IPS-18c (cell line): ENCODE data around the gene MAPK9.

Experiments
- H3K4me3 ChIP-seq: 2 replicates; pipeline ENCODE4 v1.7.0; 2013; ENCODE audit warnings: low read depth, mild to moderate bottlenecking, low read length, moderate library complexity; ENCODE audit not compliant: insufficient read depth
- H3K9me3 ChIP-seq: one replicate; pipeline ENCODE4 v1.6.1; 2013; ENCODE audit warnings: mild to moderate bottlenecking, low read length, moderate library complexity; ENCODE audit not compliant: control insufficient read depth, insufficient read depth

The MAPK9 gene

DNA sequence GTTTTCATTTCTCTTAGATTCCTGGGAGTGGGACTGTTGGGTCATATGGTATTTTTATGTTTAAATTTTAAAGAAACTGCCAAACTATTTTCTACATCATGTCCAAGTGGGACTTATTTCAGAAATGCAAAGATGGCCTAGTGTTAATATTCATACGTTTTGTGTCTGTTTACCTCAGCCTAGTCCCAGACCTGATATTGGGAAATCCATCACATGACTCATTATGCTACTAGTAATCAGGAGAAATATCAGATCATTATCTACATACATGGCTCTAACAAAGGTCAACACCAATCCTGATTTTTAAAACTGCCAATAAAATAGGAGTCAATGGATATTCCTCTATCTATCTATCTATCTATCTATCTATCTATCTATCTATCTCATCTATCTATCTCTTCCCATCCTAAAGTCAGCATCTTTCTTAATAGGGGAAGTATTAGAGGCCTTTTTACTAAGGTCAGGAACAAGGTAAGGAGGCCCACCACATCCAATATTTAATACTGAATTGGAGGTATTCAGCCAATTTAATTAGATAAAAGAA is 87.5 kb downstream of the MAPK9 start:
- peaks cover 2% of the 10 kb centered on the region for H3K9me3 ChIP-seq
- H3K4me3 ChIP-seq: no peak overlapping the region

GRCh38 chr5:180202939-180203573 is 88.8 kb downstream of the MAPK9 start:
- Histone ChIP-seq H3K9me3 (no peaks in the 10 kb centered on the region), H3K4me3 (no peak overlapping the region)

GRCh38 chr5:180201051-180201987 is 90.6 kb downstream of the MAPK9 start:
- Histone ChIP-seq H3K9me3 (no peaks in the 10 kb centered on the region), H3K4me3 (no peak overlapping the region)

- Histone ChIP-seq H3K4me3 (no peak overlapping the region), H3K9me3 (no peaks in the 10 kb centered on the region)
Observed at GRCh38 chr5:180199390-180199789, 92.5 kb downstream of the MAPK9 start.

GRCh38 chr5:180198208-180198607 is 93.7 kb downstream of the MAPK9 start:
- Histone ChIP-seq H3K4me3 (no peak overlapping the region), H3K9me3 (no peaks in the 10 kb centered on the region)

GRCh38 chr5:180197016-180197702 is 94.7 kb downstream of the MAPK9 start:
- H3K4me3 ChIP-seq: no peak overlapping the region
- H3K9me3 ChIP-seq: no peaks in the 10 kb centered on the region

- H3K4me3 ChIP-seq: no peak overlapping the region
- H3K9me3 ChIP-seq: no peaks in the 10 kb centered on the region
Observed at GRCh38 chr5:180194410-180195345, 97.2 kb downstream of the MAPK9 start.

- Histone ChIP-seq H3K9me3 (no peaks in the 10 kb centered on the region), H3K4me3 (no peak overlapping the region)
Observed at GRCh38 chr5:180193749-180194375, 98.0 kb downstream of the MAPK9 start.

GRCh38 chr5:180191716-180192115 is 100.2 kb downstream of the MAPK9 start:
- H3K4me3 ChIP-seq: no peak overlapping the region
- H3K9me3 ChIP-seq: no peaks in the 10 kb centered on the region

- Histone ChIP-seq H3K4me3 (no peak overlapping the region), H3K9me3 (no peaks in the 10 kb centered on the region)
Observed at GRCh38 chr5:180187767-180188166, 104.1 kb downstream of the MAPK9 start.
